HTERT RPE-1 (cell line): ENCODE data around the gene SYNE3.

Experiments used
- in situ Hi-C: fragments of 300-500 bp; cut with MboI; formaldehyde crosslinking; loops from 4 replicates; pipeline ENCODE4 v1.14.3; 2020; ENCODE audit warnings: low sequenced_read_pairs

SYNE3 gene

GRCh38 chr14:95540236-95540855 lies 23.9 kb upstream of the SYNE3 start:
- in situ Hi-C loops: no loop called here

DNA sequence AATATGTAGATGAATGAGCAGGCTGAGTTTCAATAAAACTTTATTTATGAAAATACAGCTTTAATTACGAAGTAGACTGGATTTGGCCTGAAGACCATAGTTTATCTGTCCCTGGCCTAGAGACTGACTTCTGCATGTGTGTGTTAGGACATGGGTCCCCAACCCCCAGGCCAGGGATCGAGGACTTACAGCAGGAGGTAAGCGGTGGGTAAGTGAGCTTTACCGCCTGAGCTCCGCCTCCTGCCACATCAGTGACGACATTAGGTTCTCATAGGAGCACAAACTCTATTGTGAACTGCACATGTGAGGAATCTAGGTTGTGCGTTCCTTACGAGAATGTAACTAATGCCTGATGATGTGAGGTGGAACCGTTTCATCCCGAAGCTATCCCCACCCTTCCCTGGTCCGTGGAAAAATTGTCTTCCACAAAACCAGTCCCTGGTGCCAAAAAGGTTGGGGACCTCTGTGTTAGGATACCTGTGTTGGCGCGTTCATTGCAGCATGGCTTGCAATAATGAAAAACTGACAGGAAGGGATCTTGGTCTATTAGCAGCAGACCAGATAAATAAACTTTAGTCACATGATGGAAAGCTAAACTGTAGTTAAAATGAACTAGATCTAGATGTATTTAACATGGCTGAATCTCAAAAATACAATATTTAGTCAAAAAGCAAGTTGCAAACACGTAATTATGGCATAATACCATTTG lies 22.5 kb upstream of the SYNE3 start:
- in situ Hi-C loops: no loop called here

DNA sequence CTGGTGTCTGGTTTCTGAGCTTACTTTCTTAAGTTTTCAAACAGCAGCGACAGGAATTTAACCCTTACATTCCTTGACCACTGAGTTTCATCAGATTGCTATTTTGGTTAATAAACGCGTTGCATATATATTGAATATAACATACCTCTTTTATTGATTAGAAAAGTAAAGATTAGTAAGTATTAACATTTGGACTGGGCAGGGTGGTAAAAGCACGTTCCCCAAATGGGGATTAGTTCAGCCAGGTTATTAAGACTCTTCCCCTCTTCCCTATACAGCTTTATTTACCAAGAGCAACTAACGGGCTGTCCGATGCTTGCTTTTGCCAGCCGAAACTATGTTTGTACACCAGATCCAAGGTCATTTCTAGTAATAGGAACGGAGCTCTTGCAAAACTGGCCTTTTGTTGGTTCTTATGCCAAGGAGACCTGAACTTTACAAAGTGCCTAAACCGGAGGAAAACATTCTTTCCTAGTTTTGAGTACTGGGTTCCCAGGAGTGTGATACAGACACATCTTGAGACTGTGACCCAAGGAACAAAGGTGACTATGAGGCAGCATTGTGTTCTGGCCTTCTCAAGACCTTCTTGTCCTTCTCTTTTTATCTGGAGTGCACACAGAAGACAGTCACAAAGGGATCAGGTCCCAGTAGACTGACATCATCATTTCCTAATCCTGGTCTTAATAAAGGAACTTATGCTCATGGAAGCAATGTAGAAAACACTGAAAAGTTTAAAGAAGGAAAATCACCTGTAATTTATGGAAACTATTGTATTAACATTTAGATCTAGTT lies 21.0 kb upstream of the SYNE3 start:
- in situ Hi-C loops: no loop called here

- in situ Hi-C loops: no loop called here
Measured at GRCh38 chr14:95536671-95537070, 20.2 kb upstream of the SYNE3 start.

DNA sequence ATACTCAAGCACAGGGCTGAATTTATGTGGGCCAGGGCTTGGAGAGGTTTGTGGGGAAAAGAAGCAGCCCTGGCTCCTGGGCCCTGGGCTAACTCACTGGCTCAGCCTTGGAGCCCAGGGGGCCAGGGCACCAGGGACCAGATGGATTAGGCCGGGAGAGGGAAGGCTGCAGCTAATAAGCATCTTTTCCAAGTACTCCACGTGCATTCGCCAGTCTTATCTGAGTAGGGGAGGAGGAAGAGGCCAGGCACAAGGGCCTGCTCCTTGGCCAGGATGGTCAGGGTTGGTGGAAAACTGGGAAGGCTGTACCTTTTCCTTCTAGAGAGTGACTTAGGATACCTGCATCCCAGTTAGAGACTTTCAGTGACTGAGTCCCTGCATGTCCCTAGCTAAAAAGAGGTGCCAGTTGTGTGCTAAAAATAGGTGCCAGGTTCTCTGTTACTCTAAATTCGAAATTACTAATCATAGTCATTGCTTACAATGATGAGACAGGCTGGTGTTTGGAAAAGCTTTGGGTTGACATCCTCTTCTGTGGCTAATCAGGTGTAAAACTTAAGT lies 19.7 kb upstream of the SYNE3 start:
- in situ Hi-C loops: no loop called here

DNA sequence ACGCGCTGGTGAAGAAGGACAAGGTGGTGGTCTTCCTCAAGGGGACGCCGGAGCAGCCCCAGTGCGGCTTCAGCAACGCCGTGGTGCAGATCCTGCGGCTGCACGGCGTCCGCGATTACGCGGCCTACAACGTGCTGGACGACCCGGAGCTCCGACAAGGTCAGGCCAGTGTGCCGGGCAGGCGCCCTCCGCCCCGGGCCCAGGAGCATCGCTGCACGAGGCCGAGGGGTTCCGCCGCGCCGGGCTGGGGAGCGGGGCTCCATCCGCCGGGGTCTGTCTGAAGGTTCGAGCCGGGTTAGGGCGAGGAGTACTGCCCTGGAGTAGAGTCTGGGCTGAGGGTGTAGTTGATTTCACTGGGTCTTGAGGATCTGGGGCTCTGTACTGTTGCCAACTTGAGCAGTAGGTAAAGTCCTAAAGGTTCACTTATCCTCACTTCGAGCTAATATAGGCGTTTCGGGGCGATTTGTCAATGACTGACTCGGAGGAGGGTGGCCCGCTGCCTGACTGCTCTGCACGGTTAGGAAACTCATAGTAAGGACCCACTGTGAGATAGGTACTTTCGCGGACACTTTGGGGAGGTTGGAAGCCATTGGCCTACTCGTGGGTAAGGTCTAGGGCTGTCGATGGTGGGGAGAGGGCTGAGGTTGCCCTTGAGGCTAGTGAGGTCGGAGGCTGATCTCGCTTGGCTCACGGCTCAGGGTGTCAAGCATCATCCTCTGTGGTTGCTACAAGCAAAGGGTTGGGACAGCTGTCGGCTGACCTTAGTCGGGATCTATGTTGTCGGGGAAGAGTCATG lies 19.0 kb upstream of the SYNE3 start:
- in situ Hi-C loops: no loop called here

DNA sequence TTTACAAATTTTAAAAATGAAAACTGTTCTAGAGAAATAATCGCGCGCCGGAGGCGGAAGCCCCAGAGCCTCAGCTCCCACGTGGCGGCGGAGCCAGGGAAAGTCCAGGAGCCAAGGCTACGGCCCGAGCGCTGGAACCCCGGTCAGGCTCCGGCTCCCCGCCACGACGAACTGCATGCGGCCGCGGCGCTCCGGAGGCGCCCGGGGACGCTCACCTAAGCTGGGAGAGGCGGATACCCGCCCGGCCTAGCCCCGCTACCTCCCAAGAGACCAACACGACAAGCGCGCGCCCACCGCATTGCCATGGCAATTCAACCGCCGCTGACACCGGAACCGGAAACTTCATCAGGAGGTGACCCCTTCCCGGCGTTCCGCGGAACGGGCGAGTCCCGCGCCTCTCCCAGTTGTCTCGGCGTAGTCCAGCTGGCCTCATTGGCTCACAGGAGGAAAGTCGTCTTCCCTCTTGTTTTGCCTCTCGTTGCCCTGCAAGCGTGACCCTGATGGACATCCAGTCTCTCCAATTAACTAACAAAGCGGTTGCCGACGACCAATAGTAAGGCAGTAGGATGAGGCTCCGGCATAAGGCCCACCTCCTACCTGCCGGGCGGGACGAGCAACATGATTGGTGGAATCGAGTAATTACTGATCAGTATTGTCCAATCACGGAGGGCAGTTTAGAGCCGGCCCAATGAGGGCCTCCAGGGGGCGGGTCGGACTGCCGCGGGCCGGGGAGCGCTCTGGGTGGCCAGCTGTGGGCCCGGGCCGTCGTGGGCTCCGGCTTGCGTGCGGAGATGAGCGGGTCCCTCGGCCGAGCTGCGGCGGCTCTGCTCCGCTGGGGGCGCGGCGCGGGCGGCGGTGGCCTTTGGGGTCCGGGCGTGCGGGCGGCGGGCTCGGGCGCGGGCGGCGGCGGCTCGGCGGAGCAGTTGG lies 18.1 kb upstream of the SYNE3 start, which contains the start of gene GLRX5:
TSS of gene GLRX5 (plus strand) at position 752 of the 927 bp plus-strand sequence. CDS start at position 792, 40 bp downstream.
- in situ Hi-C loops: no loop called here

DNA sequence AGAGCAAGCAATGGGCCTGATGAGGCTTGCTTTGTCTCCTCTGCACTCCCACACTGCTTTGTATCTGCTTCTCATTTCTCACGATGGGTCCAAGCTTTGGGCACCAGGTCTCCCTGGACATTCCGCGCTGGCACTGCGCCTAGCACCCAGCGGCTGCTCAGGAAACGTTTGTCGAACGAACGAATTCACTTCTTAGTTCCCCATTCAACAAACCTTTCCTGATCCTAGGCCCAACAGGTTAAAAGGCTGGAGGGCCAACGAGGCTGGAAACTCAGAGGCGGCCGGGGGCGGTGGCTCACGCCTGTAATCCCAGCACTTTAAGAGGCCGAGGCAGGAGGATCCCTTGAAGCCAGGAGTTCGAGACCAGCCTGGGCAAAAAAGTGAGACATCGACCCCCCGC lies 17.4 kb upstream of the SYNE3 start:
- in situ Hi-C loops: no loop called here

DNA sequence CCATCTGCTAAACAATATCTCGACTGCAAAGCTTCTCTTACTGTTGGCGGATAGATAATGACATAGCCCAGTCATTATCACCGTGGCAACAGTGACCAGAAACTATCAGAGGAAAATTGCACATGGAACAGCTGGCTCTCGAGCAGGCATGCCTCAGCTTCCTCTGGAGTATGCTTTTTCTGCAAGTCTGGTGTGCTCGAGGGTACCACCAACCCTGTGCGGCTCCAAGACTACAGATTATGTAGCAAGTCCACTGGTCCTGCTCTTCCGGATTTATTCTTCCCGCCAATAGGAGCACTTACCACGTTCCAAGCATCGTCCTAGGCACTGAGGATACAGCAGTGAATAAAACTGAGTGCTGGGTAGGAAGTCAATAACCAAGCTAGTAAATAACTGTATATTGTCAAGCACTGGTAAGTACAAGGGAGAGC lies 17.0 kb upstream of the SYNE3 start:
- in situ Hi-C loops: no loop called here

DNA sequence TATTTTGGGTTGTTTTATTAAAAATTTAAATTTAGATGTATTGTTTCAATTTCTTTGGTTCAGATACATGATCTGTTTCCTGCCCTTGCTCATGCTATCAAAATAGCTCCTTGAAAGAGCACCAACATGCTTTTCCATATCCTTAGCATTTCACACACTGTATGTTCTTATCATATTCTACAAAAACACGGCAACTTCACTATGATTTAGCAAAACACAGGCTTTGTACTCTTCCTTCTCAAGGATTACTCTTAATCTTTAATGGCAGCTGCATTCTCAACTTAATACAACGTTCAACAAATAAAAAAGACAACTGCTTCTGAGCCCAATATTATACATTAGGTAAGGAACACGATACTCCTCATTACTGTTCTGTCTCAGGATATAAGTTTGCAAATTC lies 15.5 kb upstream of the SYNE3 start:
- in situ Hi-C loops: no loop called here

- in situ Hi-C loops: no loop called here
Measured at GRCh38 chr14:95531473-95531872, 15.0 kb upstream of the SYNE3 start.

DNA sequence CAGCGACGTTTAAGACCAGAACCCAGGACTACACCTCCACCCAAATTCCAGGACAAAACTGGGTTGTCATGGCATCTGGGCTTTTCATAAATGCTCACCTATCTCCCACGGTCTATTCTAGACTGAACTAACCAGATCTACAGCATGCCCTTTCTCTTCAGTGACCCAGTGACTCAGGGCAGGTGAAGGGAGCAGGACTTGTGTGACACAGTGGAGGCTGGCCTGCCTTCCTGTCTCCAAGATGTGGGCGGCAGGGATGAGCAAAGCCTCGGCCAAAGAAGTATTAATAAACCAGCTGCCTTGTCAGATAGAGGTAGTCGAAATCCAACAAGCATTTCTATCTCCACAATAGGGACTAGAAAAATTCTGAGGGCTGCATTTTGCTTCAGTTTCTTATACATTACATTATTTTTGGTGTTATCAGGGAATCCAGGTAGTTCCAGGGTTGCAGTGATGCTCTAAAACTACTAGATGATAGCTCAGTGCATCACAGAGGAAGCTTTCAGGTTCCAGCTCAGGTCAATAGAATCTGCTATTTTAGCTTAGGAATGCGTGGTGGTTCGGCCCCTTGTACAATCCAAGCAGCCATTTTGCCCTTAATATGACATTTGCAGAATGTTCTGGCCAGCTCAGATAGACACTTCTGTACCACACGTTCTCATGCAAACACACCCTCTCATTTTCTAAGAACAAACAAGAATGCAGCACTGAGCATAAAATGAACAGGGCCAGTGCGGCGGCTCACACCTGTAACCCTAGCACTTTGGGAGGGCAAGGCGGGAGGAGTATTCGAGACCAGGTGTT lies 14.2 kb upstream of the SYNE3 start:
- in situ Hi-C loops: no loop called here

- in situ Hi-C loops: no loop called here
Measured at GRCh38 chr14:95529216-95529615, 12.8 kb upstream of the SYNE3 start.

GRCh38 chr14:95527387-95528002 lies 11.0 kb upstream of the SYNE3 start:
- in situ Hi-C loops: no loop called here

DNA sequence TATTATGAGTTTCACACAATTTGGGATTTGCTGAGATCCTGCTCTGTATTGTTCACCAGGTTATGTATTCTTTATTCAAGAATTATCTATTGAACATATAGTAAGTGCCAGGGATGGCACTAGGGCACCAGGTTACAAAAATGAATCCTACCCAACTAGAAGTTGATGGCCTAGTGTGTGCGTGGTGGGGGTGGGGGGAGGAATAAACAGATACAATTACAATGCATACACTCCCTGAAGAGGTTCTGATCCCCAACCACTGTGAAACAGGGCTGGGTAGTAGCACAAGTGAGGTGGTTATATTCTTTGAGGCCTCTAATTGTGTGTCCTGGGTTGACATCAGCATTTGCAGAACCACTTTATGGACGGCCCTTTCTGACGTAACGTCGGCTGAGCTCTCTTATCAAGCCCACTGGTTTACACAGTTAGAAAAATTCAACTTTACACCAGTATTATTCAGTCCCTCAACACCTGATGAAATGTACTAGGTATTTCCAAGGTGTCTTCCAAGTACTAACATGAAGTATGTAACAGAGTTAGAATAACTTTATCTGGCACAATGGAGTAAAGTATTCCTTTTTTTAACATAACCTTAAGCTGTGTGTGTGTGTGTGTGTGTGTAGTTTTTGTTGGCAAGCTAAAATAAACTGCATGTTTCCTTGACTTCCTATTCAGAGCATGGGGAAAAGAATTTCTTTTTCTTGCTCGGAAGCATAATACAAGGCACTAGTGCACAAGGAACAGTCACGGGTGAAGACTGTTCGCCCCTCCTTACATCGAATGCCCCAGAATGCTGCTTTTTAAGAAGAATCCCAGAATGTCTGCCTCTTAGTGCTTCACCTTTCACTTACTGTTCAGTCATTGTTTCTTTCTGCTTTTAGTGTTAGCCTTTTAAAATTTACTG lies 10.3 kb upstream of the SYNE3 start:
- in situ Hi-C loops: no loop called here

DNA sequence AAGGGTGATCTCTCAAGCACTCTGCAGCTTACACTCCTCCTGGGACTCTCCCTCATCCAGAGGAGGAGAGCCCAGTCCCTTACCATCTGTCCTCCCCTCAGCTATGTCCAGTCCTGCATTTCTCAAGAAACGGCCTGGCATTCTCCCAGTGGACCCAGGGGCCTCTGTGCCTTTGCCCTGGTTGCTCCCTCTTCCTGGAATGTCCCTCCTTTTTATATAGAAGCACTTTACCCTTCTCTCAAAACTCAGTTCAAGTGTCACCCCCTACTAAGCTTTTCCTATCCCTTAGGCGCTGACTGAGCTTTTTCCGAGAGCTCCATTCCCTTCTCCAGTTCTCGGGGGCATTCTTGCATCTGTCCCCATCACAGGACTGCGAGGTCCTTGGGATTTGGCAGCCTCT lies 9.5 kb upstream of the SYNE3 start:
- in situ Hi-C loops: no loop called here

GRCh38 chr14:95524706-95525512 lies 8.5 kb upstream of the SYNE3 start:
- in situ Hi-C loops: no loop called here
